GM12878 (cell line): ENCODE results near the gene PACS1. TPM values are rescaled to one million over a fixed set of nuclear protein-coding genes. Genes with fewer than 3 reads are reported as not detected.

Experiments
- ATAC-seq: fragments of 200-7000 bp; cut with Tn5 transposase; 3 replicates; pipeline ENCODE4 v1.9.1; 2020; ENCODE audit warnings: mild to moderate bottlenecking, moderate library complexity
- BruUV-seq: library from RNA; stranded (reverse); fragments of 400-500 nt; replicated peaks from 2 replicates; lab custom pipeline; 2021; lab: Mats Ljungman, UMichigan
- CTCF ChIA-PET: fragments of 300-600 bp; sonication (Branson Sonifier 250); formaldehyde crosslinking; extraction: SDS; loops from one replicate; lab custom pipeline; 2021; ENCODE audit warnings: inconsistent platforms; lab: Yijun Ruan, JAX
- POLR2A ChIA-PET: fragments of 350-600 bp; formaldehyde crosslinking; extraction: SDS; loops from one replicate; lab custom pipeline; 2021; ENCODE audit warnings: inconsistent platforms; lab: Charles Lee
- RAD21 ChIA-PET: fragments of 300-600 bp; sonication (Branson Sonifier 250); formaldehyde crosslinking; loops from one replicate; lab custom pipeline; 2023; ENCODE audit warnings: antibody characterized with exemption; ENCODE audit not compliant: unreplicated experiment; lab: Charles Lee
- SMC1A ChIA-PET: fragments of 300-600 bp; sonication (Branson Sonifier 250); formaldehyde crosslinking; loops from one replicate; lab custom pipeline; 2023; ENCODE audit not compliant: unreplicated experiment, uncharacterized antibody; lab: Charles Lee
- DNase-seq: peaks from one replicate; pipeline ENCODE4 v3.0.0-alpha.2; 2011; ENCODE audit warnings: low read depth, low spot score
- FAIRE-seq: peaks from 3 replicates; lab custom pipeline; 2011; peaks lifted over from hg19 to GRCh38; lab: Jason Lieb, UNC
- H2AFZ ChIP-seq: 2 replicates; pipeline ENCODE4 v1.6.0; 2011; ENCODE audit warnings: low read depth, low read length, control low read depth; ENCODE audit not compliant: control insufficient read depth
- H3K27ac ChIP-seq: 2 replicates; pipeline ENCODE4 v1.5.1; 2011; ENCODE audit warnings: control low read depth; ENCODE audit not compliant: control insufficient read depth, insufficient read depth
- H3K27me3 ChIP-seq, 2 experiments: replicated peaks in 1 of 2; 2 replicates each; pipeline versions ENCODE4 v1.6.0 to v1.6.1; 2011; ENCODE audit warnings: low read length in 1 of 2; ENCODE audit not compliant: control insufficient read depth in 2 of 2, insufficient read depth in 2 of 2
- H3K36me3 ChIP-seq, 2 experiments: 2 replicates each; pipeline ENCODE4 v1.5.1; 2011; ENCODE audit warnings: low read length in 1 of 2; ENCODE audit not compliant: control insufficient read depth in 2 of 2, insufficient read depth in 2 of 2
- H3K4me1 ChIP-seq: 2 replicates; pipeline ENCODE4 v1.6.1; 2011; ENCODE audit warnings: mild to moderate bottlenecking, low read length, moderate library complexity, mixed read lengths; ENCODE audit not compliant: control insufficient read depth, insufficient read depth
- H3K4me2 ChIP-seq: 2 replicates; pipeline ENCODE4 v1.6.0; 2011; ENCODE audit warnings: control low read depth; ENCODE audit not compliant: control insufficient read depth, insufficient read depth
- H3K4me3 ChIP-seq: fragments of 200-600 bp; sonication (generic); 2 replicates; pipeline ENCODE4 v1.5.1; 2016
- H3K79me2 ChIP-seq: 2 replicates; pipeline ENCODE4 v1.6.0; 2011; ENCODE audit warnings: low read length; ENCODE audit not compliant: control insufficient read depth, insufficient read depth
- H3K9ac ChIP-seq: 2 replicates; pipeline ENCODE4 v1.8.0; 2011; ENCODE audit warnings: low read length, control low read depth, mixed read lengths; ENCODE audit not compliant: control insufficient read depth, insufficient read depth
- H3K9me3 ChIP-seq: replicated peaks from 3 replicates; pipeline ENCODE4 v1.5.1; 2011; ENCODE audit warnings: mild to moderate bottlenecking, low read length; ENCODE audit not compliant: control insufficient read depth, insufficient read depth
- H4K20me1 ChIP-seq: 2 replicates; pipeline ENCODE4 v1.6.0; 2011; ENCODE audit not compliant: control insufficient read depth, insufficient read depth
- CREB1 ChIP-seq: IDR thresholded peaks from 2 replicates; pipeline ENCODE4 v1.6.1; 2012; ENCODE audit warnings: low read depth, mild to moderate bottlenecking, inconsistent platforms
- FOXK2 ChIP-seq: fragments of 450-650 bp; IDR thresholded peaks from 2 replicates; pipeline ENCODE4 v1.6.1; 2017; ENCODE audit warnings: mild to moderate bottlenecking, moderate library complexity
- NFIC ChIP-seq: IDR thresholded peaks from 2 replicates; pipeline ENCODE4 v1.6.1; 2012; ENCODE audit warnings: low read depth, mild to moderate bottlenecking, inconsistent platforms, low read length, moderate library complexity
- RAD21 ChIP-seq: IDR thresholded peaks from 2 replicates; pipeline ENCODE4 v1.6.1; 2011; ENCODE audit warnings: mild to moderate bottlenecking, low read depth, low read length, moderate library complexity; ENCODE audit not compliant: insufficient read depth
- RUNX3 ChIP-seq: IDR thresholded peaks from 2 replicates; pipeline ENCODE4 v1.6.1; 2012; ENCODE audit warnings: low read length, inconsistent platforms
- TCF3 ChIP-seq: IDR thresholded peaks from 2 replicates; pipeline ENCODE4 v1.6.1; 2012; ENCODE audit warnings: low read depth, mild to moderate bottlenecking, low read length, borderline replicate concordance; ENCODE audit not compliant: insufficient read depth
- ZNF274 ChIP-seq: IDR thresholded peaks from one replicate; pipeline ENCODE4 v1.8.0; 2011; ENCODE audit not compliant: insufficient read length, insufficient read depth
- WGBS: methylation state at CpG from one replicate; pipeline ENCODE4 v1.1.6; 2016; ENCODE audit warnings: low lambda C conversion rate; ENCODE audit not compliant: insufficient replicate concordance, insufficient coverage; ENCODE audit errors: missing lambda C conversion rate; 5-methylcytosine and 5-hydroxymethylcytosine counted together
- in situ Hi-C: fragments of 300-500 bp; cut with MboI; formaldehyde crosslinking; loops from 9 replicates; pipeline ENCODE4 v1.14.3; 2018; ENCODE audit warnings: mixed read lengths
- intact Hi-C: fragments of 100-400 bp; cut with micrococcal nuclease; formaldehyde crosslinking; loops from one replicate; pipeline ENCODE4 v1.14.2; 2022; ENCODE audit not compliant: unreplicated experiment
- polyA plus RNA-seq, 11 experiments: library from polyadenylated mRNA; depleted of rRNA in 4 of 11; unstranded in 6 of 11; stranded (reverse) in 5 of 11; fragments of >200 nt; fragmentation: Nextera tagmentation in 4 of 11; fragmentation: Illumina TruSeq in 1 of 11; extraction: Ambion mirVana in 4 of 11; extraction: Trizol in 1 of 11; gene quantifications; 1 replicate in 1 of 11; 2 replicates in 10 of 11; pipeline versions ENCODE4 v1.2.1 to v1.2.3, GENCODE V29; 2011 to 2016; ENCODE audit warnings: inconsistent platforms in 2 of 11, missing spikeins in 2 of 11, low read depth in 1 of 11
- total RNA-seq, 4 experiments: library from RNA; depleted of rRNA in 3 of 4; stranded (reverse); fragments of >200 nt in 3 of 4; fragmentation: Illumina TruSeq in 1 of 4; extraction: Trizol in 1 of 4; gene quantifications; 2 replicates each; pipeline versions ENCODE4 v1.2.1 to v1.2.3, GENCODE V29; 2013 to 2021
- TF ChIP-seq, protein P1 (sequence below): fragments of 150-350 bp; IDR thresholded peaks from 2 replicates; pipeline ENCODE4 v1.6.1; 2014; ENCODE audit warnings: mild to moderate bottlenecking, low read depth, low read length

Gene PACS1
- total and polyA plus RNA-seq, 10 of the 15 experiments (the other 5 are each of a cell fraction or from before 2014, with no cell fraction given), result 1.1 to 74.3 (median 17.9) TPM

DNA sequence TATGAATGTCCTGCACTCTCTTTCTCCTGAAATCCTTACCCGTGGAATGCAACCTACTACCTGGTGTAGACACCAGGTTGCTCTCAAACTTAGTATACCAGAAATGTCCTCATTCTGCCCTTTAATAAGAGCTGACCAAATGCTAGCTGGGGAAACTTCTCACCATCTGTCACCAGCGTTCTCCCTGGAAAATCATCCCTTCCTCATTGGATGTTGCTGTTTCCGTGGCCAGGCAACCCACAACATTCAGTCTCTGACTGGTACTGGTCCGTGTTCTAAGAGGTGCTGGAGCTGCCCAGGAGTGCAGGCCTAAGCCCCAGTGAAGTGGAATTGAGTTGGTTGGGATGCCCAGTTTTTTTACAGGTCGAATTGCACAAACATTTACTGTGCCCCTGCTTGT, 157.6 kb downstream of the PACS1 start:
- Histone ChIP-seq H3K4me3 (no peak overlapping the region), H4K20me1 (no peaks in the 10 kb centered on the region), H3K4me2 (no peak overlapping the region), H3K4me1 (no peaks in the 10 kb centered on the region), H3K79me2 (no peaks in the 10 kb centered on the region), H3K9ac (no peak overlapping the region), H3K27ac (no peak overlapping the region), H2AFZ (no peak overlapping the region), H3K27me3 (no peaks in the 10 kb centered on the region), H3K36me3 (peaks cover 8 to 36% of the 10 kb centered on the region in 2 experiments; a peak in 3 of 4 replicates), H3K9me3 (no peaks in the 10 kb centered on the region)
- no peak for FAIRE-seq
- BruUV-seq, result no TSS peak
- CTCF ChIA-PET, result no interaction called here
- RAD21 ChIA-PET, result no interaction called here
- 94% methylated on average over 5 of the region's 5 CpGs for WGBS
- in situ Hi-C loops (no loop called here), intact Hi-C loops (no loop called here)
- SMC1A ChIA-PET, result no interaction called here
- no peak for ATAC-seq
- POLR2A ChIA-PET, result no interaction called here
- no peak for TF ChIP-seq RUNX3
- TF ChIP-seq CREB1, result no peak
- TF ChIP-seq NFIC, result no peak
- TF ChIP-seq RAD21, result no peak
- TF ChIP-seq, protein P1, sequence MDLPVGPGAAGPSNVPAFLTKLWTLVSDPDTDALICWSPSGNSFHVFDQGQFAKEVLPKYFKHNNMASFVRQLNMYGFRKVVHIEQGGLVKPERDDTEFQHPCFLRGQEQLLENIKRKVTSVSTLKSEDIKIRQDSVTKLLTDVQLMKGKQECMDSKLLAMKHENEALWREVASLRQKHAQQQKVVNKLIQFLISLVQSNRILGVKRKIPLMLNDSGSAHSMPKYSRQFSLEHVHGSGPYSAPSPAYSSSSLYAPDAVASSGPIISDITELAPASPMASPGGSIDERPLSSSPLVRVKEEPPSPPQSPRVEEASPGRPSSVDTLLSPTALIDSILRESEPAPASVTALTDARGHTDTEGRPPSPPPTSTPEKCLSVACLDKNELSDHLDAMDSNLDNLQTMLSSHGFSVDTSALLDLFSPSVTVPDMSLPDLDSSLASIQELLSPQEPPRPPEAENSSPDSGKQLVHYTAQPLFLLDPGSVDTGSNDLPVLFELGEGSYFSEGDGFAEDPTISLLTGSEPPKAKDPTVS, result no peak
- TF ChIP-seq FOXK2, result no peak
- TF ChIP-seq ZNF274, result no peak
- TF ChIP-seq TCF3, result no peak
- no peak for DNase-seq
